Caco-2 (cell line): Measurements from ENCODE around the gene ATP6V0D1. TPM values are rescaled to one million over a fixed set of nuclear protein-coding genes. Genes with fewer than 3 reads are reported as not detected.

Experiments
- BruUV-seq: library from RNA; stranded (reverse); fragments of 400-500 nt; replicated peaks from 2 replicates; lab custom pipeline; 2021; lab: Mats Ljungman, UMichigan
- CTCF ChIA-PET: fragments of 300-600 bp; sonication (Branson Sonifier 250); formaldehyde crosslinking; loops from one replicate; lab custom pipeline; 2022; ENCODE audit warnings: antibody characterized with exemption; lab: Charles Lee
- POLR2A ChIA-PET: fragments of 300-600 bp; sonication (Branson Sonifier 250); formaldehyde crosslinking; loops from one replicate; lab custom pipeline; 2022; ENCODE audit warnings: antibody characterized with exemption; lab: Charles Lee
- DNase-seq, 2 experiments: peaks; one replicate each; pipeline versions ENCODE4 v3.0.0 to v3.0.0-alpha.2; 2020 to 2022
- H3K27me3 ChIP-seq: replicated peaks from 2 replicates; pipeline ENCODE4 v1.6.0; 2011; ENCODE audit warnings: low read length; ENCODE audit not compliant: control insufficient read depth, insufficient read depth
- H3K36me3 ChIP-seq: 2 replicates; pipeline ENCODE4 v1.5.1; 2011; ENCODE audit warnings: low read length; ENCODE audit not compliant: control insufficient read depth, insufficient read depth
- H3K4me1 ChIP-seq: fragments of 250-450 bp; sonication (Bioruptor Pico); 2 replicates; pipeline ENCODE4 v1.5.1; 2020; ENCODE audit warnings: mild to moderate bottlenecking
- H3K4me3 ChIP-seq: 2 replicates; pipeline ENCODE4 v1.5.1; 2011; ENCODE audit warnings: low read depth, mild to moderate bottlenecking, control low read depth, low read length
- H3K9me3 ChIP-seq: fragments of 250-450 bp; sonication (Bioruptor Pico); 2 replicates; pipeline ENCODE4 v1.5.1; 2020; ENCODE audit warnings: mild to moderate bottlenecking, moderate library complexity
- H3K27ac Mint-ChIP-seq: one replicate; pipeline ENCODE4 v1.8.0; 2022; ENCODE audit warnings: mixed read lengths; ENCODE audit not compliant: unreplicated experiment
- H3K27me3 Mint-ChIP-seq: one replicate; pipeline ENCODE4 v1.8.0; 2022; ENCODE audit warnings: mixed read lengths; ENCODE audit not compliant: insufficient read depth, unreplicated experiment
- H3K36me3 Mint-ChIP-seq: one replicate; pipeline ENCODE4 v1.8.0; 2022; ENCODE audit warnings: mild to moderate bottlenecking, mixed read lengths; ENCODE audit not compliant: insufficient read depth, unreplicated experiment
- H3K4me1 Mint-ChIP-seq: one replicate; pipeline ENCODE4 v1.8.0; 2022; ENCODE audit warnings: low read depth, mixed read lengths; ENCODE audit not compliant: unreplicated experiment
- H3K4me3 Mint-ChIP-seq: one replicate; pipeline ENCODE4 v1.8.0; 2022; ENCODE audit warnings: mild to moderate bottlenecking, moderate library complexity, mixed read lengths; ENCODE audit not compliant: unreplicated experiment
- H3K9me3 Mint-ChIP-seq: one replicate; pipeline ENCODE4 v1.8.0; 2022; ENCODE audit warnings: mixed read lengths; ENCODE audit not compliant: unreplicated experiment
- CTCF ChIP-seq, 2 experiments: fragments of 200-600 bp in 1 of 2; IDR thresholded peaks; 1 replicate in 1 of 2; 2 replicates in 1 of 2; pipeline versions ENCODE4 v1.5.1 to v1.8.0; 2011 to 2022; ENCODE audit warnings: antibody characterized with exemption in 1 of 2, control low read depth in 1 of 2, inconsistent platforms in 1 of 2, low read depth in 1 of 2, low read length in 1 of 2, mild to moderate bottlenecking in 1 of 2, moderate library complexity in 1 of 2; ENCODE audit not compliant: insufficient read depth in 1 of 2, severe bottlenecking in 1 of 2, unreplicated experiment in 1 of 2
- intact Hi-C: fragments of 100-400 bp; cut with micrococcal nuclease; formaldehyde crosslinking; loops from one replicate; pipeline ENCODE4 v1.10.0; 2022; ENCODE audit not compliant: unreplicated experiment
- total RNA-seq: library from RNA; stranded (reverse); gene quantifications from 2 replicates; pipeline ENCODE4 v1.2.3, GENCODE V29; 2022

Gene ATP6V0D1
- total RNA-seq, 1 experiment from 2014 or later: 110 TPM

- Mint-ChIP-seq H3K4me3 (peak overlapping the region; percentile 78), H3K9me3 (no peaks in the 10 kb centered on the region), H3K36me3 (peaks cover 15% of the 10 kb centered on the region), H3K27me3 (no peaks in the 10 kb centered on the region), H3K4me1 (peaks cover 45% of the 10 kb centered on the region), H3K27ac (peak overlapping the region; percentile 18)
- POLR2A ChIA-PET: interaction anchor here (0.7 kb wide), 1 partner anchor 104 kb away, joined by 3 read pairs; no protein-coding TSS in a partner anchor
- TF ChIP-seq CTCF (IDR thresholded peaks at IDR 0.05; ENCODE audit: insufficient read depth in 1 of 2, low read depth in 1 of 2, low read length in 1 of 2, severe bottlenecking in 1 of 2, unreplicated experiment in 1 of 2): peak in 1 of 2 experiments; percentile 8
- Histone ChIP-seq H3K4me1 (peaks cover 47% of the 10 kb centered on the region), H3K27me3 (no peaks in the 10 kb centered on the region), H3K9me3 (no peaks in the 10 kb centered on the region), H3K36me3 (no peaks in the 10 kb centered on the region), H3K4me3 (peak overlapping the region; percentile 85)
- CTCF ChIA-PET: interaction anchor here (0.6 to 2.9 kb wide), 8 partner anchors 8 to 277 kb away, joined by 3 to 37 read pairs (median 4); partner anchors contain the start of genes ACD, CTCF, RANBP10 and TSNAXIP1
- intact Hi-C loops: loop anchor here (10.0 kb wide), 2 partner anchors 275 to 405 kb away; partner anchors contain the start of genes CTRL, PSMB10, RANBP10 and TSNAXIP1
- DNase-seq: no peak
- TSS peak; percentile 69 for BruUV-seq
These were observed 48.6 kb upstream of the ATP6V0D1 start for GRCh38 chr16:67529582-67530012.

- H3K36me3 Mint-ChIP-seq: peaks cover 15% of the 10 kb centered on the region
- Histone ChIP-seq H3K4me1 (peaks cover 51% of the 10 kb centered on the region), H3K27me3 (no peaks in the 10 kb centered on the region), H3K36me3 (no peaks in the 10 kb centered on the region), H3K4me3 (peak overlapping the region; percentile 85), H3K9me3 (no peaks in the 10 kb centered on the region)
- CTCF ChIA-PET: interaction anchor here (0.6 to 2.9 kb wide), 14 partner anchors 8 to 582 kb away, joined by 3 to 37 read pairs (median 3); partner anchors contain the start of genes ACD, CTCF, FHOD1 and RANBP10
- no peaks in the 10 kb centered on the region for H3K27me3 Mint-ChIP-seq
- TF ChIP-seq CTCF (IDR thresholded peaks at IDR 0.05; ENCODE audit: insufficient read depth in 1 of 2, low read depth in 1 of 2, low read length in 1 of 2, severe bottlenecking in 1 of 2, unreplicated experiment in 1 of 2): no peak
- H3K4me1 Mint-ChIP-seq: peaks cover 50% of the 10 kb centered on the region
- POLR2A ChIA-PET: interaction anchor here (0.7 to 1.2 kb wide), 2 partner anchors 33 to 105 kb away, joined by 3 to 4 read pairs; no protein-coding TSS in a partner anchor
- BruUV-seq: no TSS peak
- H3K4me3 Mint-ChIP-seq: peak overlapping the region; percentile 78
- peak overlapping the region; percentile 18 for H3K27ac Mint-ChIP-seq
- intact Hi-C loops: loop anchor here (10.0 kb wide), 2 partner anchors 276 to 406 kb away; partner anchors contain the start of genes CTRL, PSMB10, RANBP10 and TSNAXIP1
- DNase-seq: peak; percentile 52 to 71
- no peaks in the 10 kb centered on the region for H3K9me3 Mint-ChIP-seq
These were observed 48.1 kb upstream of the ATP6V0D1 start for GRCh38 chr16:67528870-67529581.

- CTCF ChIA-PET: interaction anchor here (0.6 to 2.9 kb wide), 9 partner anchors 7 to 581 kb away, joined by 3 to 37 read pairs (median 4); partner anchors contain the start of genes ACD and FHOD1
- peak in 1 of 2 experiments; percentile 61 for DNase-seq
- Mint-ChIP-seq H3K27me3 (no peaks in the 10 kb centered on the region), H3K27ac (peak within 1 kb of the TSS; percentile 66), H3K4me1 (peaks cover 46% of the 10 kb centered on the region), H3K9me3 (no peaks in the 10 kb centered on the region), H3K4me3 (peak within 1 kb of the TSS; percentile 78), H3K36me3 (peaks cover 11% of the 10 kb centered on the region)
- peak within 1 kb of the TSS; percentile 85 for H3K4me3 ChIP-seq
- BruUV-seq: no TSS peak
- no peaks in the 10 kb centered on the region for H3K27me3 ChIP-seq
- H3K9me3 ChIP-seq: no peaks in the 10 kb centered on the region
- no peak for TF ChIP-seq CTCF (IDR thresholded peaks at IDR 0.05; ENCODE audit: insufficient read depth in 1 of 2, low read depth in 1 of 2, low read length in 1 of 2, severe bottlenecking in 1 of 2, unreplicated experiment in 1 of 2)
- POLR2A ChIA-PET: interaction anchor here (1.2 kb wide), 1 partner anchor 33 kb away, joined by 4 read pairs; no protein-coding TSS in a partner anchor
- intact Hi-C loops: loop anchor here (10.0 kb wide), 2 partner anchors 276 to 406 kb away; partner anchors contain the start of genes CTRL, PSMB10, RANBP10 and TSNAXIP1
- H3K36me3 ChIP-seq: no peaks in the 10 kb centered on the region
- peaks cover 51% of the 10 kb centered on the region for H3K4me1 ChIP-seq
These were observed 47.4 kb upstream of the ATP6V0D1 start, which contains the start of gene RIPOR1 for GRCh38 chr16:67528222-67528869. RIPOR1 (plus strand) TSS chr16:67528829; CDS start chr16:67538447, 9,618 bp downstream.
